Measurements from ENCODE around the gene SYP. TPM values are rescaled to one million over a fixed set of nuclear protein-coding genes. Genes with fewer than 3 reads are reported as not detected.

Gene SYP
- total RNA-seq, 2 donors from 2014 or later = 0.55 to 5.2 TPM

DNA sequence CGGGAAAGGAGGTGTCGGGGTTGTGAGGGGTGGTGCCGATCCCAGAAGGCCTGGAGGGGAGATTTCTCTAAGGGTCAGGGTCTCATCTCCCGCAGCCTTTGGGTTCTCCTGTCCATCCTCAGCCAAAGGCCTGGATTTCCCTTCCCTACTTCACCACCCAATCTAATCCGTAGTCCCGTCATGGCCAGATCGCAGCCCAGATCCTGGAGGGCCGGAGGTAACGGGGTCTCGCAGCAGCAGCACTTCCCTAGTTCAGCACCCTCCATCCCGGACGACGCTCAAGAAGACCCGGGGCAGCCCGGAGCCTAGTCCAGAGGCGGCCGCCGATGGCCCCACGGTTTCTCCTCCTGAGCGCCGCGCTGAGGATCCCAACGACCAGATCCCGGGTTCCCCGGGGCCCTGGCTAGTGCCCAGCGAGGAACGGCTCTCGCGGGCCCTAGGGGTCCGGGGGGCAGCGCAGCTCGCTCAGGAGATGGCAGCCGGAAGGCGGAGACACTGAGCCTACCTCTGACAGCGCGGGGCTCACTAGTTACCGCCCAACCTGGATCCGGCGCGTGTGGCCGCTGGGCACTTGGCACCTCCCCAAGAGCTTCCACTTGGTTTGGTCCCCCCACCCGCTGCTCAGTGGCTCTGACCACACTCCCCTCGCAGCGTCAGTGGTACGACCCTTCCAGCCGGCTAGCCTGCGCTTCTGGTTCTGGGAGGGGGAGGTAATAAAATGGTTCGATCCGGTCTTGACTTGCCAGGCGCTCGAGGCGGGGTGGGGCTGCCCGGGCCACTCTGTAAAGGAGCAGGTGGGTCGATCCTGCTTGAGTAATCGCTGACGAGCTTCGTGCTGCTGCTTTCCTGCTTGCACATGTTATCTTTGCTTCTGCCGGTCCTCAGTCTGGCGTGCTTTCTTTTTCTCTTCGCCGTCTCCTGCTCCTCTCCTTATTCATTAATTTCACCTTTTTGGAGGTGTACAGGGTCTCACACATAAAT lies 33.8 kb downstream of the SYP start:
- H3K27me3 ChIP-seq (replicated peaks; ENCODE audit: insufficient read depth) = no peaks in the 10 kb centered on the region
- H3K27ac ChIP-seq = peak overlapping the region; percentile 87 to 93
- WGBS = 20% methylated on average over 30 of the region's 61 CpGs
- TF ChIP-seq POLR2A (IDR thresholded peaks at IDR 0.05) (peak; percentile 11), CTCF (IDR thresholded peaks at IDR 0.05) (peak in 2 of 4 experiments; percentile 44 to 54), POLR2AphosphoS5 (IDR thresholded peaks at IDR 0.05) (peak; percentile 78)
- no peaks in the 10 kb centered on the region for H3K9me3 ChIP-seq
- DNase-seq (ENCODE audit: low spot score) = peak; percentile 88
- peak overlapping the region; percentile 19 to 21 for H3K4me3 ChIP-seq
- no peaks in the 10 kb centered on the region for H3K4me1 ChIP-seq (replicated peaks)
- no peaks in the 10 kb centered on the region for H3K36me3 ChIP-seq
- intact Hi-C loops (cut with DNase I) = no loop called here

GRCh38 chrX:49164589-49165360 lies 35.2 kb downstream of the SYP start:
- Histone ChIP-seq H3K9me3 (no peaks in the 10 kb centered on the region), H3K27me3 (replicated peaks; ENCODE audit: insufficient read depth) (no peaks in the 10 kb centered on the region), H3K4me1 (replicated peaks) (no peaks in the 10 kb centered on the region), H3K27ac (peak overlapping the region; percentile 89 to 93), H3K4me3 (no peak overlapping the region), H3K36me3 (no peaks in the 10 kb centered on the region)
- no peak for DNase-seq (ENCODE audit: low spot score)
- intact Hi-C loops (cut with DNase I) = no loop called here
- TF ChIP-seq CTCF (IDR thresholded peaks at IDR 0.05) = no peak
- TF ChIP-seq POLR2A (IDR thresholded peaks at IDR 0.05) = no peak
- TF ChIP-seq POLR2AphosphoS5 (IDR thresholded peaks at IDR 0.05) = no peak
- WGBS = 89% methylated on average over 26 of the region's 31 CpGs

- peak; percentile 55 for TF ChIP-seq POLR2A (IDR thresholded peaks at IDR 0.05)
- TF ChIP-seq CTCF (IDR thresholded peaks at IDR 0.05) = peak; percentile 77 to 96 (median 87)
- TF ChIP-seq POLR2AphosphoS5 (IDR thresholded peaks at IDR 0.05) = peak; percentile 28
- Histone ChIP-seq H3K4me3 (peak overlapping the region; percentile 22 to 29), H3K9me3 (no peaks in the 10 kb centered on the region), H3K4me1 (replicated peaks) (no peaks in the 10 kb centered on the region), H3K36me3 (no peaks in the 10 kb centered on the region), H3K27me3 (replicated peaks; ENCODE audit: insufficient read depth) (no peaks in the 10 kb centered on the region), H3K27ac (peak overlapping the region; percentile 89 to 93)
- 3% methylated on average over 11 of the region's 69 CpGs for WGBS
- intact Hi-C loops (cut with DNase I) = no loop called here
- DNase-seq (ENCODE audit: low spot score) = peak; percentile 71
Observed at GRCh38 chrX:49163555-49164419, 36.2 kb downstream of the SYP start.

DNA sequence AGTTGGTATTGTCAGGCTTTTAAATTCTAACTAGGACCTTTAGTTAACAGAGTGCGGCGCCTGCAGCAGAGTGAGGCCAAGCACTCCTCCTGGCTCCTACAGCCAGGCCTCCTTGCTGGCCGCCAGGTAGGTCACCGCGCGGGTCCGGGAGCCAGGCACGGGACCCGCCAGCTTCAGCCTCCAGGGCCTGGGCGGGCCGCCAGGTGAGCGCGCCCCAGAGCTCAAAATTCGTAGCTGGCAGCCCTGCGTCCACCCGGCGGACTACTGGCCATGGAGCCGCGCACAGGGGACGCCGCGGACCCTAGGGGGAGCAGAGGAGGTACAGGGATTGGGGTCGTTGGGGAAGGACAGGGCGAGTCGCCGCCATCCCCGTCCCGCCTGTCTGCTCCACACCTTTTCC lies 37.4 kb downstream of the SYP start, which contains the start of gene MAGIX:
Gene MAGIX (plus strand): TSS at position 139 of the 400 bp plus-strand sequence. CDS start 132 bp downstream, at position 271.
- 36% methylated on average over 2 of the region's 28 CpGs for WGBS
- DNase-seq (ENCODE audit: low spot score) = no peak
- no peaks in the 10 kb centered on the region for H3K9me3 ChIP-seq
- intact Hi-C loops (cut with DNase I) = no loop called here
- H3K27me3 ChIP-seq (replicated peaks; ENCODE audit: insufficient read depth) = no peaks in the 10 kb centered on the region
- no peaks in the 10 kb centered on the region for H3K36me3 ChIP-seq
- no peaks in the 10 kb centered on the region for H3K4me1 ChIP-seq (replicated peaks)
- TF ChIP-seq POLR2A (IDR thresholded peaks at IDR 0.05) (no peak), CTCF (IDR thresholded peaks at IDR 0.05) (peak in 1 of 4 experiments; percentile 11)
- H3K4me3 ChIP-seq = peak within 1 kb of the TSS; percentile 22 to 29
- peak within 1 kb of the TSS; percentile 89 to 93 for H3K27ac ChIP-seq

Measured in prostate gland (tissue), 2 donors.